ENCODE data around the gene SNX9. TPM values are rescaled to one million over a fixed set of nuclear protein-coding genes. Genes with fewer than 3 reads are reported as not detected.

SNX9 gene
- total and polyA plus RNA-seq, 2 of the 8 experiments (the other 6 are each of a cell fraction or from before 2014, with no cell fraction given) = 11.8 to 23.2 TPM

DNA sequence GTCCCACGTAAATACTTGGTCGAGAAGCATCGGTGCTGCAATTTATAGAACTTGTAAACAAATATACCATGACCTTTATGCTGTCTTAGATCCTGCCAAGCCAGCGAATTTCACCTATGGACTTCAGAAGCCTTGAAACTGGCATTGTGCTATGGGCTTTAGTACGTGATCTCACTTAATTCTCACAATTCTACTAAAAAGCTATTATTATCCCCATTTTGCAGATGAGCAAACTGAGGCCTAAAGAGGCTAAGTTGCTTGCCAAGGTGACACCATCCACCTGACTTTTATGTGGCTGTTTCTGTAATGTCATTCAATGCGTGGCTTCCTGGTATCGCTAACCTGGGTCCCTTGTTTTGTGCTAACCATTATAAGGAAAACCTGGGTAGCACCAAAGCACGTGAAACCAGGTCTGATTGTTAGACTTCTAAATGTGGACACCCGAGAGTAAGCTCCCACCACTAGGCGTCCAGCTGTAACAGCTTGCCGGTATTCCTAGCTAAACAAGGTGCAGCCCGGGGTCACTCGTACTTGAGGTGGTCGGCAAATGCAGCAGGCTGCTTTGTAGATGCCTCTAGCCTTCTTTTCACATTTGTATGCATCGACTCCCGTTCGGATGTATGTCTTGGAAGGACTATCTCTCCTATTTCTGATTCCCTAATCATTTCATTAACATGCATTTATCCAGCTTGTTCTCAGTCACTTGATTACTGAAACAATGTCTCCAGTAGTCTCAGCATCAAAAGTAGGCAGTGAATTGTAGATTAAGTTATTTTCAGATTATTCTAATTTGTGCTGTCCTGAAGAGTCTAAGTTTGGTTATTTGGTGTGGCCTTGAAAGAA lies 159.7 kb downstream of the SNX9 start:
- peak overlapping the region; percentile 24; the same call in 1 of the 2 replicates for H2BK20ac ChIP-seq (ENCODE audit: low read length)
- peak overlapping the region; percentile 50 to 81 (median 62); a peak in 7 of 8 replicates for H3K4me3 ChIP-seq (ENCODE audit: extremely low read depth in 1 of 4, insufficient read depth in 2 of 4, low read depth in 3 of 4, low read length in 4 of 4)
- no peaks in the 10 kb centered on the region for H3K36me3 ChIP-seq (ENCODE audit: control insufficient read depth in 2 of 4, insufficient read depth in 4 of 4, low read length in 3 of 4)
- peaks cover 0 to 25% of the 10 kb centered on the region in 2 experiments; a peak in 2 of 4 replicates for H3K79me2 ChIP-seq (ENCODE audit: control insufficient read depth in 1 of 2, insufficient read depth in 2 of 2, low read length in 2 of 2)
- H3K9ac ChIP-seq (replicated peaks in 1 of 4; ENCODE audit: extremely low read depth in 1 of 4, low read depth in 3 of 4, low read length in 3 of 4) = no peak overlapping the region
- no peak overlapping the region for H4K5ac ChIP-seq (ENCODE audit: insufficient read length, low read depth, low read length)
- no peak overlapping the region for H3K18ac ChIP-seq (ENCODE audit: extremely low read depth, low read length)
- peak overlapping the region; percentile 78; the same call in 1 of the 2 replicates for H2BK12ac ChIP-seq (ENCODE audit: low read depth, low read length)
- no peak for FAIRE-seq
- no peak overlapping the region for H2BK15ac ChIP-seq (ENCODE audit: low read length)
- H3K4ac ChIP-seq (replicated peaks; ENCODE audit: insufficient read length, low read depth, low read length) = no peak overlapping the region
- no peak overlapping the region for H3K27ac ChIP-seq (ENCODE audit: low read depth, low read length)
- DNase-seq (ENCODE audit: low read depth in 1 of 2, low spot score in 2 of 2) = no peak
- H2AFZ ChIP-seq (ENCODE audit: low read length) = no peak overlapping the region
- ChIA-PET CTCF (ENCODE audit: partially characterized antibody) (interaction anchor here (0.7 to 2.6 kb wide), 11 partner anchors 12 to 89 kb away, joined by 3 to 12 read pairs (median 4); no protein-coding TSS in a partner anchor), POLR2A (ENCODE audit: partially characterized antibody) (interaction anchor here (0.8 to 3.5 kb wide), 4 partner anchors 9 to 177 kb away, joined by 3 to 12 read pairs (median 4); no protein-coding TSS in a partner anchor)
- H4K91ac ChIP-seq (replicated peaks; ENCODE audit: insufficient read length, low read length) = no peak overlapping the region
- H3K23me2 ChIP-seq (ENCODE audit: low read depth, low read length) = peaks cover 5% of the 10 kb centered on the region; the same call in 1 of the 2 replicates
- H3K4me1 ChIP-seq (replicated peaks in 1 of 4; ENCODE audit: control insufficient read depth in 3 of 4, insufficient read depth in 4 of 4, low read length in 3 of 4) = peaks cover 4 to 24% (median 20%) of the 10 kb centered on the region in 4 experiments
- 0 out of 2 replicates have a peak overlapping the region, but pooled peaks have one; percentile 31 for H2BK5ac ChIP-seq (ENCODE audit: low read depth, low read length)
- 66% methylated on average over 17 of the region's 17 CpGs; no CpG with 5 or more reads in 1 of the 2 experiments for WGBS, 2 experiments (ENCODE audit: extremely low coverage in 1 of 2, insufficient coverage in 1 of 2, insufficient read length in 1 of 2, insufficient replicate concordance in 2 of 2, low coverage in 1 of 2, low lambda C conversion rate in 2 of 2, missing lambda C conversion rate in 1 of 2)
- no peaks in the 10 kb centered on the region; the same call in 1 of the 2 replicates for H3K79me1 ChIP-seq (ENCODE audit: low read depth, low read length)
- no peaks in the 10 kb centered on the region for H4K20me1 ChIP-seq (replicated peaks in 1 of 2; ENCODE audit: control insufficient read depth in 1 of 2, insufficient read depth in 2 of 2, low read length in 2 of 2)
- no peaks in the 10 kb centered on the region for H3K9me3 ChIP-seq (ENCODE audit: insufficient read depth in 2 of 2, low read depth in 1 of 2, low read length in 1 of 2)
- peak overlapping the region; percentile 65 to 89 for H3K4me2 ChIP-seq (ENCODE audit: insufficient read depth in 1 of 2, low read depth in 2 of 2, low read length in 2 of 2)
- peaks cover 0 to 16% (median 11%) of the 10 kb centered on the region in 4 experiments; a peak in 5 of 7 replicates for H3K27me3 ChIP-seq (replicated peaks in 1 of 4; ENCODE audit: control insufficient read depth in 3 of 4, extremely low read depth in 1 of 4, insufficient read depth in 3 of 4, low read length in 3 of 4)
- H3K23ac ChIP-seq (ENCODE audit: insufficient read length) = no peak overlapping the region
- H3K14ac ChIP-seq (ENCODE audit: insufficient read length) = no peak overlapping the region
- H3K56ac ChIP-seq (replicated peaks; ENCODE audit: insufficient read length, low read depth, low read length) = no peak overlapping the region
- H2BK120ac ChIP-seq (replicated peaks; ENCODE audit: low read depth, low read length) = no peak overlapping the region
- 0 out of 2 replicates have a peak overlapping the region, but pooled peaks have one; percentile 14 for H2AK5ac ChIP-seq (ENCODE audit: low read depth, low read length)
- H4K8ac ChIP-seq (ENCODE audit: extremely low read depth, insufficient read depth, low read length) = no peak overlapping the region
- TF ChIP-seq HDAC2 (IDR thresholded peaks at IDR 0.05; ENCODE audit: borderline replicate concordance in 1 of 2, low read depth in 2 of 2, low read length in 2 of 2) = peak in 1 of 2 experiments; percentile 78; a peak in 1 of 4 replicates
- TF ChIP-seq POLR2A (IDR thresholded peaks at IDR 0.05; ENCODE audit: control extremely low read depth in 1 of 2, low read depth in 2 of 2, low read length in 2 of 2) = no peak; a peak in 1 of 3 replicates
- no peak for TF ChIP-seq CBX5 (IDR thresholded peaks at IDR 0.05; ENCODE audit: low read depth, low read length)
- peak; percentile 98 for TF ChIP-seq KDM1A (IDR thresholded peaks at IDR 0.05; ENCODE audit: borderline replicate concordance, low read length)

All from H1 (cell line).